ENCODE results near the gene IFT25. TPM values are rescaled to one million over a fixed set of nuclear protein-coding genes. Genes with fewer than 3 reads are reported as not detected.

IFT25 gene
- total and polyA plus RNA-seq, 2 donors (not counting 3 experiments of a cell fraction or from before 2014, with no cell fraction given): 13.0 to 34.0 TPM

GRCh38 chr1:53919675-53920066 lies 25.8 kb downstream of the IFT25 start:
- Histone ChIP-seq H3K27ac (ENCODE audit: insufficient read depth, low read depth, low read length) (no peak overlapping the region), H3K27me3 (ENCODE audit: control insufficient read depth in 2 of 2, insufficient read depth in 2 of 2, low read length in 2 of 2) (no peaks in the 10 kb centered on the region), H3K9me3 (replicated peaks; ENCODE audit: control insufficient read depth, insufficient read depth, low read length) (no peaks in the 10 kb centered on the region), H2AFZ (ENCODE audit: low read depth, low read length) (no peak overlapping the region), H3K9ac (replicated peaks; ENCODE audit: extremely low read depth, insufficient read depth, low read length) (no peak overlapping the region), H3K79me2 (ENCODE audit: control insufficient read depth, insufficient read depth, low read length) (no peaks in the 10 kb centered on the region), H3K4me1 (ENCODE audit: control insufficient read depth, extremely low read depth, insufficient read depth, low read length) (no peaks in the 10 kb centered on the region), H3K9me1 (replicated peaks; ENCODE audit: control insufficient read depth, extremely low read depth, insufficient read depth, low read length) (no peaks in the 10 kb centered on the region), H3K36me3 (ENCODE audit: control insufficient read depth in 2 of 2, extremely low read depth in 1 of 2, insufficient read depth in 2 of 2, low read length in 2 of 2) (peaks cover 3 to 4% of the 10 kb centered on the region in 2 experiments), H4K20me1 (replicated peaks; ENCODE audit: control insufficient read depth, extremely low read depth, insufficient read depth, low read length) (no peaks in the 10 kb centered on the region), H3K4me3 (replicated peaks in 1 of 3; ENCODE audit: insufficient read depth in 1 of 3, low read depth in 1 of 3, low read length in 3 of 3) (no peak overlapping the region), H3K4me2 (ENCODE audit: insufficient read depth, low read length) (no peak overlapping the region)
- BruUV-seq (replicated peaks): no TSS peak
- no peak for FAIRE-seq
- no peak for DNase-seq (ENCODE audit: low read depth, low spot score)
- TF ChIP-seq MAX (IDR thresholded peaks at IDR 0.05; ENCODE audit: insufficient read depth, insufficient read length): no peak
- TF ChIP-seq POLR2A (IDR thresholded peaks at IDR 0.05; ENCODE audit: low read depth, low read length): no peak
- no peak for TF ChIP-seq FOS (IDR thresholded peaks at IDR 0.05; ENCODE audit: borderline replicate concordance, insufficient read depth, low read length)
- no peak for TF ChIP-seq CTCF (IDR thresholded peaks at IDR 0.05; ENCODE audit: extremely low read depth in 1 of 2, insufficient read depth in 1 of 2, low read depth in 1 of 2, low read length in 2 of 2)
- TF ChIP-seq JUN (IDR thresholded peaks at IDR 0.05; ENCODE audit: borderline replicate concordance, insufficient read depth, insufficient read length, low read depth): no peak
- no peak for TF ChIP-seq POLR2AphosphoS5 (IDR thresholded peaks at IDR 0.05; ENCODE audit: insufficient read depth, low read depth, low read length)
- TF ChIP-seq GATA2 (IDR thresholded peaks at IDR 0.05; ENCODE audit: insufficient read depth, insufficient read length, low read depth, low read length): no peak
- TF ChIP-seq EZH2 (IDR thresholded peaks at IDR 0.05; ENCODE audit: borderline replicate concordance, low read depth, low read length, severe bottlenecking): no peak
- TF ChIP-seq MYC (IDR thresholded peaks at IDR 0.05; ENCODE audit: low read depth, low read length): no peak
- intact Hi-C loops (cut with micrococcal nuclease): no loop called here
- CTCF ChIA-PET: no interaction called here
- POLR2A ChIA-PET: no interaction called here
- dilution Hi-C loops (cut with MboI; ENCODE audit: extremely low pct_ligation_motif_present, low sequenced_read_pairs): no loop called here

Measured in endothelial cell of umbilical vein (primary cell).